GM12878 (cell line): ENCODE data around the gene TLE2. TPM values are rescaled to one million over a fixed set of nuclear protein-coding genes. Genes with fewer than 3 reads are reported as not detected.

Experiments used
- ATAC-seq: fragments of 200-7000 bp; cut with Tn5 transposase; 3 replicates; pipeline ENCODE4 v1.9.1; 2020; ENCODE audit warnings: mild to moderate bottlenecking, moderate library complexity
- BruUV-seq: library from RNA; stranded (reverse); fragments of 400-500 nt; replicated peaks from 2 replicates; lab custom pipeline; 2021; lab: Mats Ljungman, UMichigan
- CTCF ChIA-PET: fragments of 300-600 bp; sonication (Branson Sonifier 250); formaldehyde crosslinking; extraction: SDS; loops from one replicate; lab custom pipeline; 2021; ENCODE audit warnings: inconsistent platforms; lab: Yijun Ruan, JAX
- POLR2A ChIA-PET: fragments of 350-600 bp; formaldehyde crosslinking; extraction: SDS; loops from one replicate; lab custom pipeline; 2021; ENCODE audit warnings: inconsistent platforms; lab: Charles Lee
- RAD21 ChIA-PET: fragments of 300-600 bp; sonication (Branson Sonifier 250); formaldehyde crosslinking; loops from one replicate; lab custom pipeline; 2023; ENCODE audit warnings: antibody characterized with exemption; ENCODE audit not compliant: unreplicated experiment; lab: Charles Lee
- SMC1A ChIA-PET: fragments of 300-600 bp; sonication (Branson Sonifier 250); formaldehyde crosslinking; loops from one replicate; lab custom pipeline; 2023; ENCODE audit not compliant: unreplicated experiment, uncharacterized antibody; lab: Charles Lee
- DNase-seq: peaks from one replicate; pipeline ENCODE4 v3.0.0-alpha.2; 2011; ENCODE audit warnings: low read depth, low spot score
- FAIRE-seq: peaks from 3 replicates; lab custom pipeline; 2011; peaks lifted over from hg19 to GRCh38; lab: Jason Lieb, UNC
- H2AFZ ChIP-seq: 2 replicates; pipeline ENCODE4 v1.6.0; 2011; ENCODE audit warnings: low read depth, low read length, control low read depth; ENCODE audit not compliant: control insufficient read depth
- H3K27ac ChIP-seq: 2 replicates; pipeline ENCODE4 v1.5.1; 2011; ENCODE audit warnings: control low read depth; ENCODE audit not compliant: control insufficient read depth, insufficient read depth
- H3K27me3 ChIP-seq, 2 experiments: replicated peaks in 1 of 2; 2 replicates each; pipeline versions ENCODE4 v1.6.0 to v1.6.1; 2011; ENCODE audit warnings: low read length in 1 of 2; ENCODE audit not compliant: control insufficient read depth in 2 of 2, insufficient read depth in 2 of 2
- H3K36me3 ChIP-seq, 2 experiments: 2 replicates each; pipeline ENCODE4 v1.5.1; 2011; ENCODE audit warnings: low read length in 1 of 2; ENCODE audit not compliant: control insufficient read depth in 2 of 2, insufficient read depth in 2 of 2
- H3K4me1 ChIP-seq: 2 replicates; pipeline ENCODE4 v1.6.1; 2011; ENCODE audit warnings: mild to moderate bottlenecking, low read length, moderate library complexity, mixed read lengths; ENCODE audit not compliant: control insufficient read depth, insufficient read depth
- H3K4me2 ChIP-seq: 2 replicates; pipeline ENCODE4 v1.6.0; 2011; ENCODE audit warnings: control low read depth; ENCODE audit not compliant: control insufficient read depth, insufficient read depth
- H3K4me3 ChIP-seq: fragments of 200-600 bp; sonication (generic); 2 replicates; pipeline ENCODE4 v1.5.1; 2016
- H3K79me2 ChIP-seq: 2 replicates; pipeline ENCODE4 v1.6.0; 2011; ENCODE audit warnings: low read length; ENCODE audit not compliant: control insufficient read depth, insufficient read depth
- H3K9ac ChIP-seq: 2 replicates; pipeline ENCODE4 v1.8.0; 2011; ENCODE audit warnings: low read length, control low read depth, mixed read lengths; ENCODE audit not compliant: control insufficient read depth, insufficient read depth
- H3K9me3 ChIP-seq: replicated peaks from 3 replicates; pipeline ENCODE4 v1.5.1; 2011; ENCODE audit warnings: mild to moderate bottlenecking, low read length; ENCODE audit not compliant: control insufficient read depth, insufficient read depth
- H4K20me1 ChIP-seq: 2 replicates; pipeline ENCODE4 v1.6.0; 2011; ENCODE audit not compliant: control insufficient read depth, insufficient read depth
- GATAD2B ChIP-seq: fragments of 450-650 bp; conservative IDR thresholded peaks from 2 replicates; pipeline ENCODE4 v1.6.1; 2017; ENCODE audit warnings: low read depth, mild to moderate bottlenecking, moderate library complexity
- HDGF ChIP-seq: fragments of 450-650 bp; IDR thresholded peaks from 2 replicates; pipeline ENCODE4 v1.6.1; 2016; ENCODE audit warnings: antibody characterized with exemption
- MTA2 ChIP-seq: fragments of 450-650 bp; IDR thresholded peaks from 2 replicates; pipeline ENCODE4 v1.6.1; 2016; ENCODE audit warnings: low read depth, mild to moderate bottlenecking, moderate library complexity
- MYC ChIP-seq: IDR thresholded peaks from 2 replicates; pipeline ENCODE4 v1.6.1; 2011; ENCODE audit warnings: mild to moderate bottlenecking, low read length, moderate library complexity, inconsistent platforms; ENCODE audit not compliant: insufficient read depth, insufficient replicate concordance, insufficient read length, severe bottlenecking
- RBBP5 ChIP-seq: fragments of 200-600 bp; sonication (generic); conservative IDR thresholded peaks from 2 replicates; pipeline ENCODE4 v1.6.1; 2016
- RELA ChIP-seq: fragments of 450-650 bp; IDR thresholded peaks from 2 replicates; pipeline ENCODE4 v1.8.0; 2014; ENCODE audit warnings: borderline replicate concordance; ENCODE audit not compliant: partially characterized antibody
- SP1 ChIP-seq: IDR thresholded peaks from one replicate; pipeline ENCODE4 v1.6.1; 2011; ENCODE audit warnings: low read depth, low read length
- SPI1 ChIP-seq: IDR thresholded peaks from 2 replicates; pipeline ENCODE4 v1.6.1; 2011; ENCODE audit warnings: low read depth, mild to moderate bottlenecking, low read length, moderate library complexity, borderline replicate concordance; ENCODE audit not compliant: insufficient read depth
- TCF12 ChIP-seq: IDR thresholded peaks from 2 replicates; pipeline ENCODE4 v1.6.1; 2011; ENCODE audit warnings: low read depth, mild to moderate bottlenecking, low read length
- ZNF207 ChIP-seq: fragments of 450-650 bp; IDR thresholded peaks from 2 replicates; pipeline ENCODE4 v1.6.1; 2014; ENCODE audit warnings: antibody characterized with exemption, mild to moderate bottlenecking, borderline replicate concordance
- ZSCAN29 ChIP-seq: fragments of 450-650 bp; IDR thresholded peaks from 2 replicates; pipeline ENCODE4 v1.6.1; 2017; ENCODE audit warnings: mild to moderate bottlenecking, moderate library complexity
- WGBS: methylation state at CpG from one replicate; pipeline ENCODE4 v1.1.6; 2016; ENCODE audit warnings: low lambda C conversion rate; ENCODE audit not compliant: insufficient replicate concordance, insufficient coverage; ENCODE audit errors: missing lambda C conversion rate; 5-methylcytosine and 5-hydroxymethylcytosine counted together
- in situ Hi-C: fragments of 300-500 bp; cut with MboI; formaldehyde crosslinking; loops from 9 replicates; pipeline ENCODE4 v1.14.3; 2018; ENCODE audit warnings: mixed read lengths
- intact Hi-C: fragments of 100-400 bp; cut with micrococcal nuclease; formaldehyde crosslinking; loops from one replicate; pipeline ENCODE4 v1.14.2; 2022; ENCODE audit not compliant: unreplicated experiment
- polyA plus RNA-seq, 11 experiments: library from polyadenylated mRNA; depleted of rRNA in 4 of 11; unstranded in 6 of 11; stranded (reverse) in 5 of 11; fragments of >200 nt; fragmentation: Nextera tagmentation in 4 of 11; fragmentation: Illumina TruSeq in 1 of 11; extraction: Ambion mirVana in 4 of 11; extraction: Trizol in 1 of 11; gene quantifications; 1 replicate in 1 of 11; 2 replicates in 10 of 11; pipeline versions ENCODE4 v1.2.1 to v1.2.3, GENCODE V29; 2011 to 2016; ENCODE audit warnings: inconsistent platforms in 2 of 11, missing spikeins in 2 of 11, low read depth in 1 of 11
- total RNA-seq, 4 experiments: library from RNA; depleted of rRNA in 3 of 4; stranded (reverse); fragments of >200 nt in 3 of 4; fragmentation: Illumina TruSeq in 1 of 4; extraction: Trizol in 1 of 4; gene quantifications; 2 replicates each; pipeline versions ENCODE4 v1.2.1 to v1.2.3, GENCODE V29; 2013 to 2021
- TF ChIP-seq, protein P1 (sequence below): fragments of 450-650 bp; IDR thresholded peaks from 2 replicates; pipeline ENCODE4 v1.6.1; 2017; ENCODE audit warnings: mild to moderate bottlenecking, moderate library complexity
- TF ChIP-seq, protein P2 (sequence below): IDR thresholded peaks from 2 replicates; pipeline ENCODE4 v1.6.1; 2011; ENCODE audit warnings: mild to moderate bottlenecking, low read depth, low read length, moderate library complexity; ENCODE audit not compliant: insufficient replicate concordance
- TF ChIP-seq, protein P3 (sequence below): IDR thresholded peaks from 2 replicates; pipeline ENCODE4 v1.6.1; 2012; ENCODE audit warnings: low read depth, low read length, improper control_type of control experiment
- TF ChIP-seq, protein P4 (sequence below): fragments of 450-650 bp; IDR thresholded peaks from 2 replicates; pipeline ENCODE4 v1.6.1; 2018; ENCODE audit warnings: borderline replicate concordance, mild to moderate bottlenecking; ENCODE audit not compliant: partially characterized antibody

TLE2 gene
- total and polyA plus RNA-seq, 10 of the 15 experiments (the other 5 are each of a cell fraction or from before 2014, with no cell fraction given), result 0.05 to 0.21 (median 0.11) TPM; not detected in 5

- H3K79me2 ChIP-seq, result no peaks in the 10 kb centered on the region
- H3K4me2 ChIP-seq, result no peak overlapping the region
- ATAC-seq (no peak), DNase-seq (no peak), FAIRE-seq (no peak)
- H3K4me3 ChIP-seq, result no peak overlapping the region
- peaks cover 3% of the 10 kb centered on the region; the same call in 2 of the 3 replicates for H3K9me3 ChIP-seq
- H3K36me3 ChIP-seq, result no peaks in the 10 kb centered on the region
- ChIA-PET CTCF (no interaction called here), RAD21 (no interaction called here), POLR2A (interaction anchor here (0.6 kb wide), 1 partner anchor 868 kb away, joined by 5 read pairs; no protein-coding TSS in a partner anchor), SMC1A (no interaction called here)
- no peak overlapping the region for H3K27ac ChIP-seq
- TF ChIP-seq TCF12 (no peak), RBBP5 (no peak), SP1 (no peak), HDGF (no peak), SPI1 (no peak), ZNF207 (no peak), MYC (no peak), MTA2 (no peak), RELA (no peak), ZSCAN29 (no peak), GATAD2B (no peak)
- TF ChIP-seq, protein P1, sequence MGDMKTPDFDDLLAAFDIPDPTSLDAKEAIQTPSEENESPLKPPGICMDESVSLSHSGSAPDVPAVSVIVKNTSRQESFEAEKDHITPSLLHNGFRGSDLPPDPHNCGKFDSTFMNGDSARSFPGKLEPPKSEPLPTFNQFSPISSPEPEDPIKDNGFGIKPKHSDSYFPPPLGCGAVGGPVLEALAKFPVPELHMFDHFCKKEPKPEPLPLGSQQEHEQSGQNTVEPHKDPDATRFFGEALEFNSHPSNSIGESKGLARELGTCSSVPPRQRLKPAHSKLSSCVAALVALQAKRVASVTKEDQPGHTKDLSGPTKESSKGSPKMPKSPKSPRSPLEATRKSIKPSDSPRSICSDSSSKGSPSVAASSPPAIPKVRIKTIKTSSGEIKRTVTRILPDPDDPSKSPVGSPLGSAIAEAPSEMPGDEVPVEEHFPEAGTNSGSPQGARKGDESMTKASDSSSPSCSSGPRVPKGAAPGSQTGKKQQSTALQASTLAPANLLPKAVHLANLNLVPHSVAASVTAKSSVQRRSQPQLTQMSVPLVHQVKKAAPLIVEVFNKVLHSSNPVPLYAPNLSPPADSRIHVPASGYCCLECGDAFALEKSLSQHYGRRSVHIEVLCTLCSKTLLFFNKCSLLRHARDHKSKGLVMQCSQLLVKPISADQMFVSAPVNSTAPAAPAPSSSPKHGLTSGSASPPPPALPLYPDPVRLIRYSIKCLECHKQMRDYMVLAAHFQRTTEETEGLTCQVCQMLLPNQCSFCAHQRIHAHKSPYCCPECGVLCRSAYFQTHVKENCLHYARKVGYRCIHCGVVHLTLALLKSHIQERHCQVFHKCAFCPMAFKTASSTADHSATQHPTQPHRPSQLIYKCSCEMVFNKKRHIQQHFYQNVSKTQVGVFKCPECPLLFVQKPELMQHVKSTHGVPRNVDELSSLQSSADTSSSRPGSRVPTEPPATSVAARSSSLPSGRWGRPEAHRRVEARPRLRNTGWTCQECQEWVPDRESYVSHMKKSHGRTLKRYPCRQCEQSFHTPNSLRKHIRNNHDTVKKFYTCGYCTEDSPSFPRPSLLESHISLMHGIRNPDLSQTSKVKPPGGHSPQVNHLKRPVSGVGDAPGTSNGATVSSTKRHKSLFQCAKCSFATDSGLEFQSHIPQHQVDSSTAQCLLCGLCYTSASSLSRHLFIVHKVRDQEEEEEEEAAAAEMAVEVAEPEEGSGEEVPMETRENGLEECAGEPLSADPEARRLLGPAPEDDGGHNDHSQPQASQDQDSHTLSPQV, result no peak
- TF ChIP-seq, protein P2, sequence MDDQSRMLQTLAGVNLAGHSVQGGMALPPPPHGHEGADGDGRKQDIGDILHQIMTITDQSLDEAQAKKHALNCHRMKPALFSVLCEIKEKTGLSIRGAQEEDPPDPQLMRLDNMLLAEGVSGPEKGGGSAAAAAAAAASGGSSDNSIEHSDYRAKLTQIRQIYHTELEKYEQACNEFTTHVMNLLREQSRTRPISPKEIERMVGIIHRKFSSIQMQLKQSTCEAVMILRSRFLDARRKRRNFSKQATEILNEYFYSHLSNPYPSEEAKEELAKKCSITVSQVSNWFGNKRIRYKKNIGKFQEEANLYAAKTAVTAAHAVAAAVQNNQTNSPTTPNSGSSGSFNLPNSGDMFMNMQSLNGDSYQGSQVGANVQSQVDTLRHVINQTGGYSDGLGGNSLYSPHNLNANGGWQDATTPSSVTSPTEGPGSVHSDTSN, result no peak
- TF ChIP-seq, protein P3, sequence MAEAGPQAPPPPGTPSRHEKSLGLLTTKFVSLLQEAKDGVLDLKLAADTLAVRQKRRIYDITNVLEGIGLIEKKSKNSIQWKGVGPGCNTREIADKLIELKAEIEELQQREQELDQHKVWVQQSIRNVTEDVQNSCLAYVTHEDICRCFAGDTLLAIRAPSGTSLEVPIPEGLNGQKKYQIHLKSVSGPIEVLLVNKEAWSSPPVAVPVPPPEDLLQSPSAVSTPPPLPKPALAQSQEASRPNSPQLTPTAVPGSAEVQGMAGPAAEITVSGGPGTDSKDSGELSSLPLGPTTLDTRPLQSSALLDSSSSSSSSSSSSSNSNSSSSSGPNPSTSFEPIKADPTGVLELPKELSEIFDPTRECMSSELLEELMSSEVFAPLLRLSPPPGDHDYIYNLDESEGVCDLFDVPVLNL, result no peak
- TF ChIP-seq, protein P4, sequence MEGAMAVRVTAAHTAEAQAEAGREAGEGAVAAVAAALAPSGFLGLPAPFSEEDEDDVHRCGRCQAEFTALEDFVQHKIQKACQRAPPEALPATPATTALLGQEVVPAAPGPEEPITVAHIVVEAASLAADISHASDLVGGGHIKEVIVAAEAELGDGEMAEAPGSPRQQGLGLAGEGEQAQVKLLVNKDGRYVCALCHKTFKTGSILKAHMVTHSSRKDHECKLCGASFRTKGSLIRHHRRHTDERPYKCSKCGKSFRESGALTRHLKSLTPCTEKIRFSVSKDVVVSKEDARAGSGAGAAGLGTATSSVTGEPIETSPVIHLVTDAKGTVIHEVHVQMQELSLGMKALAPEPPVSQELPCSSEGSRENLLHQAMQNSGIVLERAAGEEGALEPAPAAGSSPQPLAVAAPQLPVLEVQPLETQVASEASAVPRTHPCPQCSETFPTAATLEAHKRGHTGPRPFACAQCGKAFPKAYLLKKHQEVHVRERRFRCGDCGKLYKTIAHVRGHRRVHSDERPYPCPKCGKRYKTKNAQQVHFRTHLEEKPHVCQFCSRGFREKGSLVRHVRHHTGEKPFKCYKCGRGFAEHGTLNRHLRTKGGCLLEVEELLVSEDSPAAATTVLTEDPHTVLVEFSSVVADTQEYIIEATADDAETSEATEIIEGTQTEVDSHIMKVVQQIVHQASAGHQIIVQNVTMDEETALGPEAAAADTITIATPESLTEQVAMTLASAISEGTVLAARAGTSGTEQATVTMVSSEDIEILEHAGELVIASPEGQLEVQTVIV, result no peak
- no peak overlapping the region for H2AFZ ChIP-seq
- in situ Hi-C loops (no loop called here), intact Hi-C loops (no loop called here)
- BruUV-seq, result no TSS peak
- no peaks in the 10 kb centered on the region for H3K4me1 ChIP-seq
- H3K9ac ChIP-seq, result no peak overlapping the region
- H3K27me3 ChIP-seq, result peaks cover 12 to 21% of the 10 kb centered on the region in 2 experiments
- WGBS, result 94% methylated on average over 1 of the region's 1 CpG
- no peaks in the 10 kb centered on the region for H4K20me1 ChIP-seq
Measured at GRCh38 chr19:3026768-3027167, 2.3 kb downstream of the TLE2 start.
